Measurements from ENCODE around the gene PTGES3.

DNA sequence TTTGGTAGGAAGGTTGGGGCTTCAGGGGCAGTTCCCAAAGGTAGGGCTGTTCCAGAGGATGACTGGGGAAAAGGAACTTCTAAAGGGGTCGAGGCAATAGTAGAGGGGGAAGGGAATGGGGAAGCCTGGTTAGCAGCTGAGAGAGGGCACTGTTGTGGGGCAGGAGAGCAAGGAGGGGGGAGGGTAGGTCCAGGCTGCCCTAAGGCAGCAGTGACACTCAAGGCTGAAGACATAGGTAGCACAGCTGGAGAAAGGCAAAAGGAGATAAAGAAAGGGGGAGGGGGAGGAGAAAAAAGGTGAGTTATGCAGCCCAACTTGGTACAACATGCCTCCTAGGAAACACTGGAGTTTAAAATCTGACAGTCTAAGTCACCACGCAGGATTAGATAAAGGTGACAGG, 33.1 kb upstream of the PTGES3 start:
- TF ChIP-seq, protein P1, sequence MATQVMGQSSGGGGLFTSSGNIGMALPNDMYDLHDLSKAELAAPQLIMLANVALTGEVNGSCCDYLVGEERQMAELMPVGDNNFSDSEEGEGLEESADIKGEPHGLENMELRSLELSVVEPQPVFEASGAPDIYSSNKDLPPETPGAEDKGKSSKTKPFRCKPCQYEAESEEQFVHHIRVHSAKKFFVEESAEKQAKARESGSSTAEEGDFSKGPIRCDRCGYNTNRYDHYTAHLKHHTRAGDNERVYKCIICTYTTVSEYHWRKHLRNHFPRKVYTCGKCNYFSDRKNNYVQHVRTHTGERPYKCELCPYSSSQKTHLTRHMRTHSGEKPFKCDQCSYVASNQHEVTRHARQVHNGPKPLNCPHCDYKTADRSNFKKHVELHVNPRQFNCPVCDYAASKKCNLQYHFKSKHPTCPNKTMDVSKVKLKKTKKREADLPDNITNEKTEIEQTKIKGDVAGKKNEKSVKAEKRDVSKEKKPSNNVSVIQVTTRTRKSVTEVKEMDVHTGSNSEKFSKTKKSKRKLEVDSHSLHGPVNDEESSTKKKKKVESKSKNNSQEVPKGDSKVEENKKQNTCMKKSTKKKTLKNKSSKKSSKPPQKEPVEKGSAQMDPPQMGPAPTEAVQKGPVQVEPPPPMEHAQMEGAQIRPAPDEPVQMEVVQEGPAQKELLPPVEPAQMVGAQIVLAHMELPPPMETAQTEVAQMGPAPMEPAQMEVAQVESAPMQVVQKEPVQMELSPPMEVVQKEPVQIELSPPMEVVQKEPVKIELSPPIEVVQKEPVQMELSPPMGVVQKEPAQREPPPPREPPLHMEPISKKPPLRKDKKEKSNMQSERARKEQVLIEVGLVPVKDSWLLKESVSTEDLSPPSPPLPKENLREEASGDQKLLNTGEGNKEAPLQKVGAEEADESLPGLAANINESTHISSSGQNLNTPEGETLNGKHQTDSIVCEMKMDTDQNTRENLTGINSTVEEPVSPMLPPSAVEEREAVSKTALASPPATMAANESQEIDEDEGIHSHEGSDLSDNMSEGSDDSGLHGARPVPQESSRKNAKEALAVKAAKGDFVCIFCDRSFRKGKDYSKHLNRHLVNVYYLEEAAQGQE (IDR thresholded peaks at IDR 0.05; ENCODE audit: borderline replicate concordance): no peak
- TF ChIP-seq CTCF (IDR thresholded peaks at IDR 0.05; ENCODE audit: poor library complexity, severe bottlenecking) (no peak), POLR2AphosphoS5 (IDR thresholded peaks at IDR 0.05) (no peak)
